ENCODE data around the gene HSF5.

Gene HSF5

GRCh38 chr17:58383892-58384462 lies 104.2 kb downstream of the HSF5 start:
- DNase-seq (ENCODE audit: low spot score), result no peak

- no peak for DNase-seq (ENCODE audit: low spot score)
These were observed 105.4 kb downstream of the HSF5 start for GRCh38 chr17:58382872-58383242.

GRCh38 chr17:58382108-58382871 lies 105.9 kb downstream of the HSF5 start:
- DNase-seq (ENCODE audit: low spot score), result no peak

GRCh38 chr17:58381124-58382035 lies 106.8 kb downstream of the HSF5 start:
- peak; percentile 57 for DNase-seq (ENCODE audit: low spot score)

GRCh38 chr17:58380207-58381123 lies 107.7 kb downstream of the HSF5 start:
- no peak for DNase-seq (ENCODE audit: low spot score)

- no peak for DNase-seq (ENCODE audit: low spot score)
These were observed 108.7 kb downstream of the HSF5 start for GRCh38 chr17:58379511-58379824.

GRCh38 chr17:58378733-58379510 lies 109.3 kb downstream of the HSF5 start:
- DNase-seq (ENCODE audit: low spot score), result no peak

GRCh38 chr17:58377661-58378060 lies 110.5 kb downstream of the HSF5 start:
- DNase-seq (ENCODE audit: low spot score), result no peak

- DNase-seq (ENCODE audit: low spot score), result no peak
These were observed 111.1 kb downstream of the HSF5 start for GRCh38 chr17:58377093-58377601.

GRCh38 chr17:58376472-58377000 lies 111.7 kb downstream of the HSF5 start:
- no peak for DNase-seq (ENCODE audit: low spot score)

- no peak for DNase-seq (ENCODE audit: low spot score)
These were observed 112.4 kb downstream of the HSF5 start for GRCh38 chr17:58375811-58376210.

GRCh38 chr17:58375256-58375655 lies 113.0 kb downstream of the HSF5 start:
- DNase-seq (ENCODE audit: low spot score), result no peak

GRCh38 chr17:58373923-58374322 lies 114.3 kb downstream of the HSF5 start:
- DNase-seq (ENCODE audit: low spot score), result no peak

- no peak for DNase-seq (ENCODE audit: low spot score)
These were observed 115.2 kb downstream of the HSF5 start for GRCh38 chr17:58373003-58373402.

GRCh38 chr17:58371300-58371950 lies 116.8 kb downstream of the HSF5 start:
- no peak for DNase-seq (ENCODE audit: low spot score)

- no peak for DNase-seq (ENCODE audit: low spot score)
These were observed 117.5 kb downstream of the HSF5 start for GRCh38 chr17:58370716-58371115.

- no peak for DNase-seq (ENCODE audit: low spot score)
These were observed 117.9 kb downstream of the HSF5 start for GRCh38 chr17:58370309-58370708.
